IMR-90 (cell line): Measurements from ENCODE around the gene LAMA2. TPM values are rescaled to one million over a fixed set of nuclear protein-coding genes. Genes with fewer than 3 reads are reported as not detected.

Experiments
- ATAC-seq: fragments of 200-7000 bp; cut with Tn5 transposase; 2 replicates; pipeline ENCODE4 v1.9.1; 2020; ENCODE audit warnings: low read depth, mild to moderate bottlenecking, moderate library complexity
- BruUV-seq: library from RNA; stranded (reverse); fragments of 400-500 nt; replicated peaks from 2 replicates; lab custom pipeline; 2021; lab: Mats Ljungman, UMichigan
- CTCF ChIA-PET: fragments of 300-600 bp; formaldehyde crosslinking; extraction: SDS; loops from one replicate; lab custom pipeline; 2021; ENCODE audit warnings: antibody characterized with exemption; lab: Yijun Ruan, JAX
- POLR2A ChIA-PET: fragments of 300-600 bp; sonication (Branson Sonifier 250); formaldehyde crosslinking; loops from one replicate; lab custom pipeline; 2022; ENCODE audit warnings: antibody characterized with exemption; ENCODE audit not compliant: unreplicated experiment; lab: Charles Lee
- DNase-seq: peaks from one replicate; pipeline ENCODE4 v3.0.0; 2013
- H2AFZ ChIP-seq: replicated peaks from 2 replicates; pipeline ENCODE3; 2013; ENCODE audit warnings: low read length, mild to moderate bottlenecking; ENCODE audit not compliant: poor library complexity
- H2AK5ac ChIP-seq: 2 replicates; pipeline ENCODE4 v1.6.1; 2013; ENCODE audit warnings: low read depth, low read length, inconsistent platforms
- H2AK9ac ChIP-seq: replicated peaks from 2 replicates; pipeline ENCODE3; 2013; ENCODE audit warnings: mild to moderate bottlenecking, low read depth, low read length, moderate library complexity; ENCODE audit not compliant: poor library complexity
- H2BK120ac ChIP-seq: 2 replicates; pipeline ENCODE4 v1.6.1; 2013; ENCODE audit warnings: low read depth, low read length, inconsistent platforms
- H2BK15ac ChIP-seq: 3 replicates; pipeline ENCODE4 v1.6.1; 2013; ENCODE audit warnings: low read depth, low read length, inconsistent platforms
- H2BK20ac ChIP-seq: 2 replicates; pipeline ENCODE4 v1.6.1; 2013; ENCODE audit warnings: low read depth, mild to moderate bottlenecking, inconsistent platforms, low read length, moderate library complexity
- H2BK5ac ChIP-seq: 2 replicates; pipeline ENCODE4 v1.6.1; 2013; ENCODE audit warnings: mild to moderate bottlenecking, low read depth, low read length, inconsistent platforms; ENCODE audit not compliant: poor library complexity, severe bottlenecking
- H3K14ac ChIP-seq: replicated peaks from 2 replicates; pipeline ENCODE4 v1.6.1; 2013; ENCODE audit warnings: low read depth, low read length, inconsistent platforms
- H3K18ac ChIP-seq: 2 replicates; pipeline ENCODE4 v1.6.1; 2013; ENCODE audit warnings: low read depth, low read length, control low read depth
- H3K23ac ChIP-seq: 2 replicates; pipeline ENCODE4 v1.6.1; 2013; ENCODE audit warnings: low read depth, low read length, inconsistent platforms
- H3K27ac ChIP-seq: 2 replicates; pipeline ENCODE4 v1.5.1; 2013; ENCODE audit warnings: mild to moderate bottlenecking, control low read depth, low read length; ENCODE audit not compliant: insufficient read depth
- H3K27me3 ChIP-seq: 2 replicates; pipeline ENCODE4 v1.6.1; 2013; ENCODE audit warnings: low read length; ENCODE audit not compliant: control insufficient read depth, insufficient read depth
- H3K36me3 ChIP-seq: 2 replicates; pipeline ENCODE4 v1.6.1; 2013; ENCODE audit warnings: low read length, mixed read lengths; ENCODE audit not compliant: control insufficient read depth, insufficient read depth
- H3K4ac ChIP-seq: 2 replicates; pipeline ENCODE4 v1.6.1; 2013; ENCODE audit warnings: low read depth, low read length, inconsistent platforms
- H3K4me1 ChIP-seq: 2 replicates; pipeline ENCODE4 v1.6.1; 2013; ENCODE audit warnings: low read length, mixed read lengths; ENCODE audit not compliant: control insufficient read depth, insufficient read depth
- H3K4me2 ChIP-seq: 2 replicates; pipeline ENCODE4 v1.6.1; 2013; ENCODE audit warnings: low read depth, mild to moderate bottlenecking, control low read depth, low read length, moderate library complexity
- H3K4me3 ChIP-seq: 2 replicates; pipeline ENCODE4 v1.5.1; 2013; ENCODE audit warnings: low read depth, mild to moderate bottlenecking, control low read depth, low read length, moderate library complexity; ENCODE audit not compliant: insufficient read depth
- H3K56ac ChIP-seq: 2 replicates; pipeline ENCODE4 v1.6.1; 2013; ENCODE audit warnings: low read length, inconsistent platforms; ENCODE audit not compliant: insufficient read depth; ENCODE audit errors: extremely low read depth
- H3K79me1 ChIP-seq, 2 experiments: 2 replicates each; pipeline ENCODE4 v1.6.1; 2013; ENCODE audit warnings: low read length in 2 of 2, inconsistent platforms in 1 of 2, low read depth in 1 of 2
- H3K9ac ChIP-seq: 2 replicates; pipeline ENCODE4 v1.6.1; 2013; ENCODE audit warnings: low read depth, low read length, control low read depth
- H3K9me1 ChIP-seq: 2 replicates; pipeline ENCODE4 v1.6.1; 2013; ENCODE audit warnings: low read length, inconsistent platforms; ENCODE audit not compliant: insufficient read depth
- H3K9me3 ChIP-seq: 2 replicates; pipeline ENCODE4 v1.6.1; 2013; ENCODE audit warnings: low read length; ENCODE audit not compliant: control insufficient read depth, insufficient read depth
- H4K20me1 ChIP-seq: 2 replicates; pipeline ENCODE4 v1.6.1; 2013; ENCODE audit warnings: low read length, inconsistent platforms; ENCODE audit not compliant: insufficient read depth
- H4K5ac ChIP-seq: 2 replicates; pipeline ENCODE4 v1.6.1; 2013; ENCODE audit warnings: mild to moderate bottlenecking, low read depth, low read length, control low read depth
- H4K8ac ChIP-seq, 2 experiments: 2 replicates each; pipeline ENCODE4 v1.6.1; 2013; ENCODE audit warnings: low read depth in 2 of 2, low read length in 2 of 2, control low read depth in 1 of 2, inconsistent platforms in 1 of 2
- H4K91ac ChIP-seq: 2 replicates; pipeline ENCODE4 v1.6.1; 2013; ENCODE audit warnings: low read depth, low read length, inconsistent platforms; ENCODE audit not compliant: insufficient read depth
- BHLHE40 ChIP-seq: fragments of 150-350 bp; IDR thresholded peaks from 2 replicates; pipeline ENCODE4 v1.6.1; 2016; ENCODE audit warnings: mild to moderate bottlenecking, low read depth, low read length
- CEBPB ChIP-seq: IDR thresholded peaks from 2 replicates; pipeline ENCODE4 v1.6.1; 2012; ENCODE audit warnings: low read depth, low read length, improper control_type of control experiment
- CHD1 ChIP-seq: IDR thresholded peaks from 2 replicates; pipeline ENCODE4 v1.6.1; 2012; ENCODE audit warnings: low read depth, low read length, improper control_type of control experiment
- CTCF ChIP-seq: conservative IDR thresholded peaks from 2 replicates; pipeline ENCODE4 v1.5.1; 2012; ENCODE audit warnings: mild to moderate bottlenecking, low read depth, low read length, improper control_type of control experiment
- ELK1 ChIP-seq: fragments of 150-350 bp; IDR thresholded peaks from 2 replicates; pipeline ENCODE4 v1.6.1; 2016; ENCODE audit warnings: low read depth, mild to moderate bottlenecking, low read length, moderate library complexity, borderline replicate concordance
- FOS ChIP-seq: fragments of 150-350 bp; IDR thresholded peaks from 2 replicates; pipeline ENCODE4 v1.6.1; 2016; ENCODE audit warnings: low read depth, low read length
- MAFK ChIP-seq: IDR thresholded peaks from 2 replicates; pipeline ENCODE4 v1.6.1; 2012; ENCODE audit warnings: low read depth, low read length, improper control_type of control experiment
- MAZ ChIP-seq: IDR thresholded peaks from 2 replicates; pipeline ENCODE4 v1.6.1; 2012; ENCODE audit warnings: low read depth, mild to moderate bottlenecking, low read length, improper control_type of control experiment, moderate library complexity, borderline replicate concordance
- MXI1 ChIP-seq: IDR thresholded peaks from 2 replicates; pipeline ENCODE4 v1.6.1; 2012; ENCODE audit warnings: low read depth, mild to moderate bottlenecking, low read length, moderate library complexity, borderline replicate concordance
- NFE2L2 ChIP-seq: fragments of 150-350 bp; IDR thresholded peaks from 2 replicates; pipeline ENCODE4 v1.6.1; 2016; ENCODE audit warnings: low read depth, mild to moderate bottlenecking, low read length
- POLR2A ChIP-seq: IDR thresholded peaks from 2 replicates; pipeline ENCODE4 v1.6.1; 2012; ENCODE audit warnings: mild to moderate bottlenecking, low read depth, low read length
- RAD21 ChIP-seq: IDR thresholded peaks from 2 replicates; pipeline ENCODE4 v1.6.1; 2012; ENCODE audit warnings: low read length, improper control_type of control experiment
- RCOR1 ChIP-seq: IDR thresholded peaks from 2 replicates; pipeline ENCODE4 v1.6.1; 2012; ENCODE audit warnings: mild to moderate bottlenecking, low read length, improper control_type of control experiment; ENCODE audit not compliant: insufficient replicate concordance
- RFX5 ChIP-seq: IDR thresholded peaks from 2 replicates; pipeline ENCODE4 v1.8.0; 2012; ENCODE audit warnings: low read depth, mild to moderate bottlenecking, low read length, moderate library complexity
- SMC3 ChIP-seq: fragments of 150-350 bp; IDR thresholded peaks from 2 replicates; pipeline ENCODE4 v1.6.1; 2016; ENCODE audit warnings: low read depth, mild to moderate bottlenecking, antibody characterized with exemption, low read length, moderate library complexity
- USF2 ChIP-seq: fragments of 150-350 bp; IDR thresholded peaks from 2 replicates; pipeline ENCODE4 v1.6.1; 2017; ENCODE audit warnings: mild to moderate bottlenecking, antibody characterized with exemption, low read length, low read depth
- dilution Hi-C: fragments of 300-500 bp; cut with HindIII; formaldehyde crosslinking; loops from one replicate; pipeline ENCODE4 v1.14.3; 2018; ENCODE audit warnings: low sequenced_read_pairs; ENCODE audit not compliant: unreplicated experiment
- in situ Hi-C: fragments of 300-500 bp; cut with MboI; formaldehyde crosslinking; loops from 3 replicates; pipeline ENCODE4 v1.14.3; 2019; ENCODE audit warnings: low sequenced_read_pairs, inconsistent platforms, mixed read lengths
- intact Hi-C: fragments of 100-400 bp; cut with micrococcal nuclease; formaldehyde crosslinking; loops from 2 replicates; pipeline ENCODE4 v1.10.0; 2022
- polyA plus RNA-seq, 3 experiments: library from polyadenylated mRNA; depleted of rRNA; stranded (reverse); fragments of >200 nt; gene quantifications; 2 replicates each; pipeline ENCODE4 v1.2.3, GENCODE V29; 2012; ENCODE audit warnings: low replicate concordance in 1 of 3
- total RNA-seq: library from RNA; depleted of rRNA; stranded (reverse); fragments of >200 nt; gene quantifications from 2 replicates; pipeline ENCODE4 v1.2.3, GENCODE V29; 2012

Gene LAMA2
- total and polyA plus RNA-seq, 2 of the 4 experiments (the other 2 are of a cell fraction), result 9.9 to 13.3 TPM

GRCh38 chr6:129134535-129134934 lies 251.6 kb downstream of the LAMA2 start:
- no peaks in the 10 kb centered on the region for H4K20me1 ChIP-seq
- no peak overlapping the region for H2BK5ac ChIP-seq
- no peak overlapping the region for H2AK5ac ChIP-seq
- BruUV-seq, result no TSS peak
- in situ Hi-C loops, result no loop called here
- H2BK20ac ChIP-seq, result no peak overlapping the region
- H2BK15ac ChIP-seq, result no peak overlapping the region
- no peak overlapping the region for H3K27ac ChIP-seq
- H3K9me3 ChIP-seq, result no peaks in the 10 kb centered on the region
- H3K56ac ChIP-seq, result no peak overlapping the region
- no peak overlapping the region for H2BK120ac ChIP-seq
- no peak overlapping the region for H3K4me2 ChIP-seq
- no peak overlapping the region for H3K4ac ChIP-seq
- no peak overlapping the region for H3K23ac ChIP-seq
- no peak overlapping the region for H3K4me3 ChIP-seq
- no peak overlapping the region for H3K14ac ChIP-seq
- DNase-seq (no peak), ATAC-seq (no peak)
- dilution Hi-C loops, result no loop called here
- intact Hi-C loops, result no loop called here
- no peak overlapping the region for H2AFZ ChIP-seq
- H3K18ac ChIP-seq, result no peak overlapping the region
- H3K79me1 ChIP-seq, result no peaks in the 10 kb centered on the region
- no peak overlapping the region for H4K5ac ChIP-seq
- no peaks in the 10 kb centered on the region for H3K9me1 ChIP-seq
- H4K91ac ChIP-seq, result no peak overlapping the region
- H3K27me3 ChIP-seq, result peaks cover 2% of the 10 kb centered on the region; the same call in 1 of the 2 replicates
- H4K8ac ChIP-seq, result no peak overlapping the region
- no peaks in the 10 kb centered on the region for H3K36me3 ChIP-seq
- CTCF ChIA-PET, result no interaction called here
- TF ChIP-seq RCOR1, result no peak
- TF ChIP-seq ELK1, result no peak
- TF ChIP-seq CHD1, result no peak
- TF ChIP-seq MXI1, result no peak
- TF ChIP-seq NFE2L2, result no peak
- no peak for TF ChIP-seq CEBPB
- TF ChIP-seq MAZ, result no peak
- TF ChIP-seq RAD21, result no peak
- TF ChIP-seq FOS, result no peak
- TF ChIP-seq RFX5, result no peak
- TF ChIP-seq BHLHE40, result no peak
- no peak for TF ChIP-seq CTCF
- TF ChIP-seq SMC3, result no peak
- TF ChIP-seq USF2, result no peak
- TF ChIP-seq MAFK, result no peak
- TF ChIP-seq POLR2A, result no peak
- no peak overlapping the region for H2AK9ac ChIP-seq
- POLR2A ChIA-PET, result no interaction called here
- H3K4me1 ChIP-seq, result no peaks in the 10 kb centered on the region
- H3K9ac ChIP-seq, result no peak overlapping the region
